GM19240 (cell line): Measurements from ENCODE around the gene TST.

Source experiments
- DNase-seq: peaks from one replicate; pipeline ENCODE4 v3.0.0; 2011; ENCODE audit warnings: low spot score; ENCODE audit not compliant: insufficient read length

TST gene

GRCh38 chr22:37019309-37020191, at the start of gene TST, which contains the start of gene MPST:
TST (minus strand) TSS chr22:37019447; CDS start chr22:37018732, 715 bp downstream.
MPST (plus strand) TSS chr22:37019742; CDS start chr22:37019837, 95 bp downstream.
- peak; percentile 86 for DNase-seq

GRCh38 chr22:37068859-37069258, 49.6 kb upstream of the TST start:
- no peak for DNase-seq

DNA sequence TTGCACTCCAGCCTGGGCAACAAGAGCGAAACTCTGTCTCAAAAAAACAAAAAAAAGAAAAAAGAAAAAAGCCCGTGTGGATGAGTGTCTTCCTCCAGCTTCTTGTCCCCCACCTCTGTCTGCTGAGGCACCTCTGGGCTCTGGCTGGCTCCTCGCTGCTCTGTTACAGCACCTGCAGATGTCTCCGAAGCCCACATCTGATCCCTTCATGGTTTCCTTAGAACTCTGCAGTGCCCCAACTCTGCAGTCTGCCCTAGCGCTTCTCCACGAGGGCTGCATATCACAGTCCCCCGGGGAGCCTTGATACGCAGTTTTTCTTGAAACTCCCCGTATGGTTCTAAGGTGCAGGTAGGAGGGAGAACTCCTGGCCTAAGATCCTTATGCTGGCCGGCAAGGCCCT, 48.2 kb upstream of the TST start:
- no peak for DNase-seq

- no peak for DNase-seq
Observed at GRCh38 chr22:37065961-37066360, 46.7 kb upstream of the TST start.

DNA sequence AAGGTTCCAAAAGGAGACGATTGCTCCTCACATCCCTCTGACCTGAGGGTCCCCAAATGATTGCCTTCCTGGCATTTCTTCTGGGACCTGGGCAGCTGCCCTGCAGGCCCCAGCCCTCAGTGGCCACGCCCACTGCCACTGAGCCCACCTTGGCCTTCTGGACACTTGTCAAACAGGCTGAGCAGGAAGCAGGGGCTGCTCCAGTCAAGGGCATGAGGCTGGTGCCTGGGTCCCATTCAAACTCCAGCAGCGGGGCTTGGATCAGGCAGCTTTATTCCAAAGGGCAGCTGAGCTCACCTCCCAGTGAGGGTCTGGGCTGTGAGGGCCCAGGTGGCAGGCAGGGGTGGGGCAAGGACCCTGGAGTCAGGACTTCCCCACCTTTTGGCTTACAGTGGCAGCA, 45.9 kb upstream of the TST start:
- no peak for DNase-seq

DNA sequence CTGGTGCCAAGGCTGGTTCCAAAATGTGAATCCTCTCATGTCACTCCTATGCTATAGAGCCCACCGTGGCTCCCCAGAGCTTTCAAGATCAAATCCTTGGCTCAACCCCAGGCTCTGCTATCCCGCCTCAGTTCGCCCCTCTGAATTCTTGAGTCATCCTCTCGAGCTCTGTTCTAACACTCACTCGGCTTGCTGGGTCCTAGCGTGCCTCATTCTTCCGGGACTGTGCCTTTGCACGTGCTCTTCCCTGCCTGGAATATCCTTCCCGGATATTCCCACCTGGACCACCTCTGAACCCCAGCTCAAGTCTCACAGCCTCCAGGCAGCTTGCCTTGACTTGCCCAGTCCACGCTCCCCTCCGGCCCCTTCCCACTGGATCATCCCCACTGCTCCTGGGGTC, 45.3 kb upstream of the TST start:
- DNase-seq, result no peak

DNA sequence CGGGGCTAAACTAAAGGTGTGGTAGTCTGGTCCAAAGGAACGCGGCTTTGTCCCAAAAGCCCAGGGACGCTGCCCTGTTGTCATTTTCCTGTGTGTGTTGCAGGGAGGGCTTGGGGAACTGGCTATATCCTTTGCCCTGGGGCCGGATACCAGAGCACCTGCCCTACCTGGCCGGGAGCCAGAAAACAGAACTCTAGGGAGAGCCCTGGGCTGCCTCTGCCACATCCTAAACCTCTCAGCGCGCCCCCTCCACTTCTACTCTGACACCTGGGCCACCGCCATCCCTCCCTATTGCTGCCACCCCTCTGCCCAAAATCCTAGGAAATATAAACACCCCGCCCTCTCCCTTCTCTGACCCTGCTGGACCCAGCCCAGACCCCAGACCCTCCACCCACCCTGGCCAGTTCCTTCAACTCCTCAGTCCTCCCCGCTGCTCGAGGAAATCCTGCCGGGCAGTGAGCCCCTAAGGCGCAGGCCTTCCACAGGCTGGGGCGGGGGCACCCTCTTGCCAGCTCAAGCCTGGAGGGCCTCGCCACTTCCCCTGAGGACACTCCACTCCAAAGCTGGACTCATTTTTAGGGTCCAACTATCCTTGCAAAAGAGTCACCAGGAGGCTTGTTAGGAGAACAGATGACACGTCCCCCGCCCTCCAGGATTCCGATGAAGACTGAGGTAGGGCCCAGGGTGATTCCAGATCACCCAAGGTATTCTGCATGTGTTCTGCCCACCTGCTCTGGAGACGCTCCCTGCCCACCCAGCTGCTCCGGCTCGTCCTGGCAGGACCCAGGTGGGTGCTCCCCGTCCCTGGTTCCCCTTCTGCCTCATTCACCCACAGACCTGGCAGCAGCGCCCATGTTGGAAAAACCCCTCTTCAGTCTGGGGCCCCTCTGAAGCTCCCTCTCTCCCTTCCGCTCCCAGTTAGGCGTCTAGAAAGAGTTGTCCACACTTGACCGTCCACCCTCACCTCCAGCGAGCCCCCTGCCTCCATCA, 44.5 kb upstream of the TST start:
- DNase-seq, result no peak

GRCh38 chr22:37062702-37063381, 43.6 kb upstream of the TST start:
- DNase-seq, result no peak

DNA sequence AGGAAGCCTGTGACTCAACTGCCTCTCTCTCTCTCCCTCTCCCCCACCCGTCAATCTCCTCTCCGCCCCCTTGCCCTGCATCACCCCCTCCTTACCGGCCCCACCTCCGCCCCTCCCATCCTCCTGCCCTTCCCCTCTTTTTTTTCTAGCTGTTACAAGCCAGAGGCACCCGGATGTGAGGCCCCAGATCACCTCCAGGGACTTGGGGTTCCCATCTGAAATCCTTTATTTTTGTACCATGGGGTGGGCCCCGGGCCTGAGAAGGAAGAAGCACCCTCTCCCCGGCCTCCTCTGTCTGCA, 43.1 kb upstream of the TST start:
- no peak for DNase-seq

- DNase-seq, result no peak
Observed at GRCh38 chr22:37061611-37062375, 42.5 kb upstream of the TST start.

- peak; percentile 68 for DNase-seq
Observed at GRCh38 chr22:37060801-37061610, 41.8 kb upstream of the TST start.

- DNase-seq, result no peak
Observed at GRCh38 chr22:37059876-37060449, 40.7 kb upstream of the TST start.

DNA sequence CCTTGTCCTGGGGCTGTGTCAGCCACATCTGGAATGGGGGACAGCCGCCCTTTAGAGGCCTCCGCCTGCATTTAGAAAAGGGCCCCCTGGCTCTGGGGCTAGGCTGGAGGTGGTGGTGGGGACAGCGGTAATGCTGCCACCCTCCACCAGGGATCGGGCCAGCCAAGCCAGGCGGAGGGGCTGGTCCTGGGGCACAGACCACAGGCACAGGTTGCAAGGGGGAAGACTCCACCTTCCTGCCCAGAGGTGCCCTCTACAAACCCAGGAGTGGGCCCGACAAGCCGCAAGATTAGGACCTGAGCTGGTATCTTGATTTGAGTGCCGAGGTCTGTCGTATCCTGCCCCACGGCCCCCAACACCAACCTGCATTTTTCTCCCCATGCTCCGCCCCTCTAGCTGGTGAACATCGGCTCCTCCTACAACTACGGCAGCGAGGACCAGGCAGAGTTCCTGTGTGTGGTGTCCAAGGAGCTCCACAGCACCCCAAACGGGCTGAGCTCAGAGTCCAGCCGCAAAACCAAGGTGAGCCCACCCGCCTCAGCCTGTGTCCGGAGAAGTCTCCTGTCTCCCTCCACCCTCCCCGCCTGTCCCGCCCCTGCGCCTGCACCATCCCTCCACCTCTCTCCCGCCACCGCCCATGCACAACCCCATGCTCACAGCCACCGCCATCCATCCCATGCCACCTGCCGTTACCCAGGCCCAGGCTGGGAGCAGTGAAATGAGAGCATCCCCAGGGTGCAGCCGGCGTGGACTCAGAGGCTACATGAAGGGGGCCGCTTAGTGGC, 39.9 kb upstream of the TST start:
- DNase-seq, result no peak

GRCh38 chr22:37057796-37058510, 38.7 kb upstream of the TST start:
- DNase-seq, result no peak

DNA sequence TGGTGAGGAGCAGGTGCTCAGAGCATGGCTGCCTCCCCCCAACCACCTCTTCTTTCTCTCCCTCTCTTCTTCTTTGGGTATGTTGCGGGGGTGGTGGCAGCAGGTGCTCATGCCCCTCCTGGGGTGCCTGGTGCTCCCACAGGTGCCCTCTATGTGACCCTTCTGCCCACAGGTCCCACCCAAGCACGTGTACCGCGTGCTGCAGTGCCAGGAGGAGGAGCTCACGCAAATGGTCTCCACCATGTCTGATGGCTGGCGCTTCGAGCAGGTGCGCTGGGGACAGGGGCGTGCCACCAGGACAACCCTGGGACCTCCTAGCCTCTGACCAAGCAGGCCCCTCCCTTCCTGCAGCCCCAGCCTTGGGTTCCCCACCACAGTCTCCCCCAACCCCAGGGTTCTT, 38.0 kb upstream of the TST start:
- DNase-seq, result no peak

GRCh38 chr22:37056246-37056645, 37.0 kb upstream of the TST start:
- no peak for DNase-seq

DNA sequence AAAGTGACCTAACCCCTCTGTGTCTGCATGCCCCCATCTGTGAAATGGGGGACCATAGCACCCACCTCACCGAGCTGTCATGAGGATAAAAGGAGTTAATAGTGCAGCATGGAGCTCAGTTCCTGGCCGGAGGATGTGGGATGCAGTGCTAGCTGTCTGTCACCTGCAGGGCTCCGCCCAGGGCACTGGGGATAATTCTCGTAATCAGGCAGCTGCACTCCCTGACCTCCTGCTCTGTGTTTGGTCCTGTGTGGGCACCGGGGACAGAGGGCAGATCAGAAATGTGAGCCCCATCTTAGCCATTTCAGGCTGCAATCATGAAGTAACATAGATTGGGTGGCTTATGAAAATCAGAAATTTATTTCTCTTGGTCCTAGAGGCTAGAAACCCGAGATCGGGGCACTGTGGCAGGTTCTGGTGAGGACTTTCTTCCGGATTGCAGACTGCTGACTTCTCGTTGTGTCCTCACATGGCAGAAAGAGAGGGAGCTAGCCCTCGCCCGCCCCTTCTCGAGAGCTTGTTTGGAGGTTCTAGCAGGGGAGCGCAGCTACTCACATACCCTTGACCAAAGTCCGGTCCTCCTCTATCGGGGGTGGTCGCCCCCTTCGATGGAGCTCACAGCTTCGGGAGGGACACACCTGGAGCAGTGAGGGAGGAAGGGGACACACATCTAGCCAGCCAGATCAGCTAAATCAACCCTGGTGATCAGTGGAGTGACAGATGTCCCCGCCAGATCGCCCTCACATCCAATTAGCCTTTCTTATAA, 35.5 kb upstream of the TST start:
- DNase-seq, result no peak

DNA sequence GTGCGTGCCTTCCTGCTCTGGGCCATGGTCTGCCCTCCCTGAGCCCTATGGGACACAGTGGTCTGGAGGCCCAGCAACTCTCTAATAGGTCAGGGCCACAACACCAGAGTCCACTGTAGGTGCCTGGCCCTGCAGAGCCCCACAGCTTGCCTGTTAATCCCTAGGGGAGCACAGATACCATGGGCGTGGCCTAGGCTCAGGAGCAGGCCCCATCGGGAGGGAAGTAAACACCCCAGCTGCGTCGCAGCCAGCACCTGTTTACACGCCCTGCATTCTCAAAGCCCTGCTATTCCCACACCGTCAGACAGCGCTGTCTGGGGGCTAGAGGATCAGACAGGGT, 34.8 kb upstream of the TST start:
- no peak for DNase-seq
